Brain pericyte (primary cell): ENCODE measurements around the gene RECK.
A peak's percentile ranks its signal among the peaks of the same experiment; 100 is the strongest.

Experiments
- DNase-seq: peaks from one replicate; pipeline ENCODE4 v3.0.0-alpha.2; 2012; ENCODE audit warnings: low read depth, low spot score

RECK gene

GRCh38 chr9:36140086-36141084 is 103.7 kb downstream of the RECK start:
- DNase-seq, result no peak

DNA sequence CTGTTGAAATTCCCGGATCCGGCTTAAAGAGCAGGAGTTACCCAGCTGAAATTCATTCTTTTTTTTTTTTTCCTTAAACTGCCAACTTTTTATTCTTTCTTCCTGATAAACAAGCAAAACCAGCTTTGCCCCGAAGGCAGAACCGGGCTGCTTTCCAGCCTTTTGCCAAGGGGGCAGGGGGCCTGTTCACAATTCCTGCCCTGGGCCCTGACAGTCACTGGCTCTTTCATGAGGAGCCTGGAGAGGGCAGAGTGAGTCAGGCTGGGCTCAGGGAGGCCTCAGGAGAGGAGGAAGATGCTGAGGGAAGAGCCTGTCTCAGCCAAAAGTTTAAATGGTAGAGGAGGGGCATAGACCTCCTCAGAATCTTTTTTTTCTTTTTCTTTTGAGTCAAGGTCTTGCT is 104.6 kb downstream of the RECK start:
- no peak for DNase-seq

GRCh38 chr9:36141761-36142160 is 105.0 kb downstream of the RECK start:
- DNase-seq, result no peak

- no peak for DNase-seq
These were observed 106.0 kb downstream of the RECK start for GRCh38 chr9:36142510-36143244.

- no peak for DNase-seq
These were observed 106.5 kb downstream of the RECK start for GRCh38 chr9:36143245-36143641.

DNA sequence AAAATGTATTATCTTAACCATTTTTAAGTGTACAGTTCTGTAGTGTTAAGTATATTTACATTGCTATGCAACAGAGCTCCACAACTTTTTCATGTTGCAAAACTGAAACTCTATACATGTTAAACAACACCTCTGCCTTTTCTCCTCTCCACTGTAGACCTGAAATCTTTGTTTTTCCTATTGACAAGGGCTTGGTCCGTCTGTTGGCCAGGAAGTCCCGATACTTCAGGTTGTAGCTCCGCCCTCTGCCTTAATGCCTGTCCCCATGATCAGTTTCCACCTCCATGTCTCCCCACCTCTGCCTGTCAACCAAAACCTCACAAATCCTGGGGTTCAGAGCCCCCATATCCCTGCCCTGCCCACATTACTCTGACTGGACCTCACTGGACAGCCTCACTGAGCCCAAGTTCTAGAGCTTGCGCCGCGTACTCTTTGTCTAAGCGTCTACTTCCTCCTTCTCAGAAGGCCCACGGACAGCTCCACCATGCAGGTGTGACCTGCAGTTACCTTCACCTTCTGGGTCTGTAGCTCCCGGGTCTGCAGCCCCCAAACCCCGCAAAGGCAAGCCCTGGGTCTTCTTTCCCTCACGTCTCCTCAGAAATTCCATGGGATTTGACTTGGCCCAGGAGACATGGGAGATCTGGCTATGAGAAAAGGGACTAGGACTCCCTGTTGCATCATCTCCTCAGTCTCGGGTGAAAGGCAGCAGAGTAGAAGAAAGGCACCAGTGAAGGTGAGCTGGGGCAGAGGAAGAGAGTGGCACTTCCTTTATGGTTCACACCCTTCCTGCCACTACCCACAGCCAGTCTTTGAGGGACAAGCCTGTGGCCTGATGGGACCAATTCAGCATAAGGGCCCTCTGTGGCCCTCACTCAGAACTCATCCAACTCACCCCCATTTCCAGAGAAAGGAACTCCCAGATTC is 107.9 kb downstream of the RECK start:
- DNase-seq, result no peak

DNA sequence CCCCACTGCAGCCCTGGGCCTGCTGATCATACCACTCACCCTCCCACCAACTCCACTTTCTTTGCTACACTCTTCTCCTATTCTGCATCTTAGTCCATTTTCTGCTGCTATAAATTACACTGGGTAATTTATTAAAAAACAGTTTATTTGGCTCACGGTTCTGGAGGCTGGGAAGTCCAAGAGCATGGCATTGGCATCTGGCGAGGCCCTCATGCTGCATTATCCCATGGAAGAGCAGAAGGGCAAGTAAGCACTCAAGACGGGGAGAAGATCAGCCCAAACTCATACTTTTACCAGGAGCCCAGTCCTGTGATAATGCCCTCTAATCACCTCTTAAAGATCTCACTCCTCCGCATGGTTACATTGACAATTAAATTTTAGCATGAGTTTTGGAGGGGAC is 109.3 kb downstream of the RECK start:
- DNase-seq, result no peak

DNA sequence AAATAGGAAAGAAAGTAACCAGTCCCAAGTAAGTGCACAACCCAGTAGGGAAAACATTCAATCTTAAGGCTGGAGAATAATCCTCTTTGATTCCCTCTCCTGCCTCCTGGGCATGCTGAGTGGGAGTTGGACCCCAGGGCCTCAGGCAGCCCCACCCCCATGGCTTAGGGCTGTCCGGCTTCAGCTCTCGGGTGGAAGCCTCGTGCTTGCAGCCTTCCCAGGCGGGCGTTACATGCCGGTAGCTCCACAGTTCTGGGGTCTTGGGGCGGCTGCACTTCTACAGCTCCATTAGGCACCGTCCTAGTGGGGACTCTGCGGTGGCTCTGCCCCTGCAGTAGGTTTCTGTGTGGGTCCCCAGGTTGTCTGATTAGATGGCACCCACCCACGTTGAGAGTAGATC is 109.9 kb downstream of the RECK start:
- DNase-seq, result no peak

- no peak for DNase-seq
These were observed 110.9 kb downstream of the RECK start for GRCh38 chr9:36147441-36148175.

DNA sequence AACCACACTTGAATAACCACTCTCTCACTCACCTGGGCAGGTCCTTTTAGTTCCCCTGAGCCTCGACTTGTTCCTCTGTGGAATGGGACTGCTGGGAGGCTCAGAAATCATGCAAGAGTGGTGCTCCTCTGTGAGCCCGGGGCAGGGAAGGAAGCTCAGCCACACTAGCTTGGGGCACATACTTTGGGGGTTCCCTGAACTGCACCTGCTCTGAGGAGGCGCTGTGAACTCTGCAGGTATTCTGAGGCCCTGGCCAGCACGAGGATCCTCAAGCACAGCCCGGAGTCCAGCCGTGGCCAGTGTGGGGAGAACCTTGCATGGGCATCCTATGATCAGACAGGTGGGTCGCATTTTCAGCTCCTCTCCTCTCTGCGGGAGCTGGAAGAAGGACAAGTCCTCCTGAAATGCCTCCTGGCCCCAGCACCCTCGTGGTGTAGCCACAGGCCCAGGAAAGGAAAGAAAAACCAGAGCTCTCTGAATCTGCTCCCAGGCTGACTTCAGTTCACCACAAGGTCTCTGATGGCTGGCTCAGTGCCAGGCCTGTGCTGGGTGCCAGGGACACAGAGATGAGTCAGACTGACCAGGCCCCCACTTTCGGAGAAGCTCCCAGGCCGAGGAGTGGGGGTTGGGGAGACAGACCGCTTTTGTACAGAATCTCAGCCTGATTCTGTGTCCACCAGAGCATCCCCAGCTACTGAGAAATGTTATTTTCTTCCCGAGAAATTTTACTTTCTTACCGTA is 111.8 kb downstream of the RECK start:
- DNase-seq, result peak; percentile 92

DNA sequence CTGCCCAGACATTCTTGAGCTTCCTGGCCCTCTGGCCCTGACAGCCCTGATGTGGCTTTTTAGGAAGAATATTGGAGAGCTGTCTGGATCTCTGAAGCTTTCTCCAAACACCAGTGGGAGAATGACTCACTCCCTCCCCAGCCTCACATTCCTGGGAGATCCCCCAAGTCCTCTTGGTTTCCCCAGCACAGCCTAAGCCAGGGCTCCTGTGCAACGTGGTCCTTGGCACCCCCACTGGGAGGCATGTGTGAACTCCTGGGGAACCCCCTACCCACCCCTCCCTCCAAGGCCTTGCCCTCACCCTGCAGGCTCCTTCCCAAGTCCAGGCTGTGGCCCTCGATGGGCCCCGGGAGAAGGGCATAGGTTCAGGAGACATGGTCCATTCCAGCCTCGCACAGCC is 112.5 kb downstream of the RECK start:
- no peak for DNase-seq

GRCh38 chr9:36150574-36151315 is 114.0 kb downstream of the RECK start:
- DNase-seq, result no peak

- no peak for DNase-seq
These were observed 114.8 kb downstream of the RECK start for GRCh38 chr9:36151316-36152210.

DNA sequence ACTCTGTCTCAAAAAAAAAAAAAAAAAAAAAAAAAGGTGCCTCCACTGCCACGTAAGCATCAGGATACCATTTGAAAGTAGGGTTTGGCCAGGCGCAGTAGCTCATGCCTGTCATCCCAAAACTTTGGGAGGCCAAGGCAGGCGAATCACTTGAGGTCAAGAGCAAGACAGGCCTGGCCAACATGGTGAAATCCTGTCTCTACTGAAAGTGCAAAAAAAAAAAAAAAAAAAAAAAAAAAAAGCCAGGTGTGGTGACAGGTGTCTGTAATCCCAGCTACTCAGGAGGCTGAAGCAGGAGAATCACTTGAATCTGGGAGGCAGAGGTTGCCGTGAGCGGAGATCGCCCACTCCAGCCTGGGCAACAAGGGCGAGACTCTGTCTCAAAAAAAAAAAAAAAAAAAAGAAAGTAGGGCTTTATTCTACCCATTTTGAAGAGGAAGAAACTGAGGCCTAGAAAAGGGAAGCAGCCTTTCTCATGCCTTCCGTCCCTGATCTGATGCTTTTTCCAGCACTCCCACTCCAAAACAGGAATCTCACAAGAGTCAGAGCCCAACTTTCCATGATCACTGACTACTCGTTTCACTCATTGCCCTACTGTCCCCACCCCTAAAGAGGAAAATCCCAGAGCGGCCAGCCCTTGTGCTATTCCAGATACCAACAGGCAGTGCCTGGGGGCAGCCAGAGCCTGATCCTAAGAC is 116.2 kb downstream of the RECK start:
- DNase-seq, result no peak

DNA sequence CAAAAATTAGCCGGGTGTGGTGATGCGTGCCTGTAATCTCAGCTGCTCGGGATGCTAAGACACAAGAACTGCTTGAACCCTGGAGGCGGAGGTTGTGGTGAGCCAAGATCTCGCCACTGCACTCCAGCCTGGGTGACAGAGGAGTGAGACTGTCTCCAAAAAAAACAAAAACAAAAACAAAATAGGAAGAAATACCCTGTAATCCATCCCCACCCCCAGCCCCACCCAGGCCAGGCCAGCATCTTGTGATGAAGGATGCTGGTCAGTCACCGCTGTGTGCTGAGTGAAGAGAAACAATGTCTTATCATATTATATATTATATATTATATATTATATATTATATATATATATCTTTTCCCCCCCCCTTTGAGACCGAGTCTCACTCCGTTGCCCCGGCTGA is 117.0 kb downstream of the RECK start:
- no peak for DNase-seq

DNA sequence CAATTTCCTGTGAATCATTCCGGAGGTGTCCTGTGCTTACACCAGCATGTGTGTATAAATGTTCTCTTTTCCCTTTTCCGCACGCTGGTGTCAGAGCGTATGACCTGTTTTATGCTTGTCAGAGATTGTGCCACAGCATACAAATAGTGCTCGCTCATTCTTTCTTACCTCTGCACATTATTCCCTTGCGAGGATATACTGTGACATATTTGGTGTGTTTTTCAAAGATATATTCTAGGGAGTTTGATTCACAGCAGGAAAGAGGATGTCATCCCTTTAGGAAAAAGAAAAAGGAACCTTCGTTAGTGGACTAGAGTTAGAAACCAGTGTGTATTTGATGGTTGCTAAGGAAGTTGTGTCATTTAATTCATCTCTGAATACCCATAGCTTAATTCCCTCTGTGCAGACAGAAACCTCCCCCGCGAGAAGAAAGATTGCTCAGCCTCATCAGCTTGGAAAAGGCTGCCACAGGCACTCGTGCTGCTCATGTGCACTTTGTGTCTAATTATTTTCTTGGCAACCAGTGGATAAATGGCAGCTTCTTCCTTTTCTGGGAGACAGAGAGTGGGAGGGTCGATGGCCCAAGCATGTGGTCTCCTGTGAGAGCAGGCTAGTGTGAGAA is 117.7 kb downstream of the RECK start:
- no peak for DNase-seq

- DNase-seq, result no peak
These were observed 119.4 kb downstream of the RECK start for GRCh38 chr9:36156116-36156515.
